GM18526 (cell line): ENCODE data around the gene CGNL1.

Experiments
- POLR2A ChIP-seq: IDR thresholded peaks from 3 replicates; pipeline ENCODE4 v1.6.1; 2011; ENCODE audit not compliant: insufficient read length; ENCODE audit errors: extremely low read depth

The CGNL1 gene

GRCh38 chr15:57446393-57446792 is 70.1 kb downstream of the CGNL1 start:
- TF ChIP-seq POLR2A: no peak

- TF ChIP-seq POLR2A: no peak
Observed at GRCh38 chr15:57451555-57451954, 75.2 kb downstream of the CGNL1 start.

- no peak for TF ChIP-seq POLR2A
Observed at GRCh38 chr15:57452090-57452754, 75.9 kb downstream of the CGNL1 start.

- TF ChIP-seq POLR2A: no peak
Observed at GRCh38 chr15:57455929-57456328, 79.6 kb downstream of the CGNL1 start.

GRCh38 chr15:57456559-57456958 is 80.3 kb downstream of the CGNL1 start:
- no peak for TF ChIP-seq POLR2A

GRCh38 chr15:57457726-57458125 is 81.4 kb downstream of the CGNL1 start:
- TF ChIP-seq POLR2A: no peak

GRCh38 chr15:57458356-57458781 is 82.1 kb downstream of the CGNL1 start:
- no peak for TF ChIP-seq POLR2A

GRCh38 chr15:57460208-57460816 is 84.0 kb downstream of the CGNL1 start:
- TF ChIP-seq POLR2A: no peak

- no peak for TF ChIP-seq POLR2A
Observed at GRCh38 chr15:57461541-57461940, 85.2 kb downstream of the CGNL1 start.

- TF ChIP-seq POLR2A: no peak
Observed at GRCh38 chr15:57462381-57462780, 86.1 kb downstream of the CGNL1 start.

- TF ChIP-seq POLR2A: no peak
Observed at GRCh38 chr15:57463360-57463759, 87.1 kb downstream of the CGNL1 start.

- no peak for TF ChIP-seq POLR2A
Observed at GRCh38 chr15:57464480-57464879, 88.2 kb downstream of the CGNL1 start.

- TF ChIP-seq POLR2A: no peak
Observed at GRCh38 chr15:57468486-57468885, 92.2 kb downstream of the CGNL1 start.

GRCh38 chr15:57470543-57470942 is 94.2 kb downstream of the CGNL1 start:
- no peak for TF ChIP-seq POLR2A

- no peak for TF ChIP-seq POLR2A
Observed at GRCh38 chr15:57472861-57473260, 96.6 kb downstream of the CGNL1 start.

- no peak for TF ChIP-seq POLR2A
Observed at GRCh38 chr15:57476533-57476975, 100.2 kb downstream of the CGNL1 start.
